ENCODE measurements around the gene SYT9.

DNA sequence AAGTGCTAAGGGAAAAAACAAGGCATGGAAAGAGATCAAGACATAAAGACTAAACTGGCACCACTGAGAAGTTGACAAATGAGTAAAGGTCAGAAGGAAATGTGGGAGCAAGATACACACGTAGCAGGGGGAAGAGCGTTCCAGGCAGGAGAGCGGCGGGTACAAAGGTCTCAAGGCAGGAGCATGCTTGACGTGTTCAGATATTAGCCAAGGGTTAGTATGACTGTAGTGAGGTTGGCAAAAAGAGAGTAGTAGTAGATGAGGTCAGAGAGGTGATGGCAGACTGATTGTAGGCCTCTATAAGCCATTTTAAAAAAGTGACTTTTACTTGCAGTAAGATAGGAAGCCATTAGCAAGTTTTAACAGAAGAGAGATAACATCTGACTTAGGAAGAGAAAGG is 9.9 kb downstream of the SYT9 start:
- no peak for TF ChIP-seq CREB1 (IDR thresholded peaks at IDR 0.05; ENCODE audit: low read depth)
- TF ChIP-seq TAF1 (IDR thresholded peaks at IDR 0.05; ENCODE audit: low read depth): no peak
- TF ChIP-seq, protein P1, sequence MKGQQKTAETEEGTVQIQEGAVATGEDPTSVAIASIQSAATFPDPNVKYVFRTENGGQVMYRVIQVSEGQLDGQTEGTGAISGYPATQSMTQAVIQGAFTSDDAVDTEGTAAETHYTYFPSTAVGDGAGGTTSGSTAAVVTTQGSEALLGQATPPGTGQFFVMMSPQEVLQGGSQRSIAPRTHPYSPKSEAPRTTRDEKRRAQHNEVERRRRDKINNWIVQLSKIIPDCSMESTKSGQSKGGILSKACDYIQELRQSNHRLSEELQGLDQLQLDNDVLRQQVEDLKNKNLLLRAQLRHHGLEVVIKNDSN (IDR thresholded peaks at IDR 0.05): no peak
- TF ChIP-seq YY1 (IDR thresholded peaks at IDR 0.05; ENCODE audit: low read depth): no peak
- no peak for TF ChIP-seq NFIC (IDR thresholded peaks at IDR 0.05)
- no peak for TF ChIP-seq REST (IDR thresholded peaks at IDR 0.05; ENCODE audit: low read depth)
- TF ChIP-seq EP300 (IDR thresholded peaks at IDR 0.05; ENCODE audit: borderline replicate concordance): no peak
- TF ChIP-seq RAD21 (IDR thresholded peaks at IDR 0.05; ENCODE audit: low read depth): no peak
- no peak for TF ChIP-seq TCF12 (IDR thresholded peaks at IDR 0.05; ENCODE audit: low read depth)
- TF ChIP-seq EGR1 (IDR thresholded peaks at IDR 0.05): no peak
